Measurements from ENCODE around the gene FGD6. TPM values are rescaled to one million over a fixed set of nuclear protein-coding genes. Genes with fewer than 3 reads are reported as not detected.

Gene FGD6
- total and polyA plus RNA-seq, 2 experiments from 2014 or later: 12.9 to 32.4 TPM

GRCh38 chr12:95118788-95119179, 98.5 kb downstream of the FGD6 start (continued):
- TF ChIP-seq ZNF462 (CRISPR knock-in tag; IDR thresholded peaks at IDR 0.05): no peak
- TF ChIP-seq ZNF331 (CRISPR knock-in tag; IDR thresholded peaks at IDR 0.05; ENCODE audit: low read depth): no peak
- no peak for TF ChIP-seq NANOG (IDR thresholded peaks at IDR 0.05; ENCODE audit: borderline replicate concordance)
- no peak for TF ChIP-seq POLR2AphosphoS5 (IDR thresholded peaks at IDR 0.05; ENCODE audit: low read depth)
- no peak for TF ChIP-seq STAT1 (IDR thresholded peaks at IDR 0.05; ENCODE audit: unreplicated experiment)
- TF ChIP-seq ZNF114 (CRISPR knock-in tag; IDR thresholded peaks at IDR 0.05): no peak
- no peak for TF ChIP-seq ETS1 (IDR thresholded peaks at IDR 0.05)
- no peak for TF ChIP-seq JUNB (IDR thresholded peaks at IDR 0.05; ENCODE audit: unreplicated experiment)

GRCh38 chr12:95118138-95118787, 99.0 kb downstream of the FGD6 start:
- H3K27me3 Mint-ChIP-seq (ENCODE audit: insufficient read depth, low read depth, poor library complexity): peaks cover 3% of the 10 kb centered on the region
- no peaks in the 10 kb centered on the region for H3K36me3 ChIP-seq (ENCODE audit: insufficient read depth)
- H3K4me3 Mint-ChIP-seq: no peak overlapping the region
- H3K4me3 ChIP-seq: no peak overlapping the region
- H3F3A ChIP-seq (replicated peaks; ENCODE audit: low read depth): no peaks in the 10 kb centered on the region
- H3K27ac ChIP-seq (ENCODE audit: low read depth): 0 out of 2 replicates have a peak overlapping the region, but pooled peaks have one; percentile 55
- no peaks in the 10 kb centered on the region for H3K9me3 Mint-ChIP-seq
- H3K27me3 ChIP-seq (ENCODE audit: insufficient read depth): no peaks in the 10 kb centered on the region
- no peak overlapping the region for H2AFZ ChIP-seq
- peaks cover 29% of the 10 kb centered on the region for H3K4me1 ChIP-seq (ENCODE audit: insufficient read depth)
- H3K4me1 Mint-ChIP-seq: peaks cover 32% of the 10 kb centered on the region
- no peaks in the 10 kb centered on the region for H4K20me1 ChIP-seq (replicated peaks; ENCODE audit: insufficient read depth)
- no peak for ATAC-seq
- no peak overlapping the region; the same call in 1 of the 2 replicates for H3K27ac Mint-ChIP-seq
- no peaks in the 10 kb centered on the region for H3K79me2 ChIP-seq (replicated peaks; ENCODE audit: insufficient read depth)
- no peaks in the 10 kb centered on the region for H3K9me2 ChIP-seq (ENCODE audit: insufficient read depth)
- no peak overlapping the region for H3K4me2 ChIP-seq
- peaks cover 15% of the 10 kb centered on the region; the same call in 2 of the 3 replicates for H3K36me3 Mint-ChIP-seq (ENCODE audit: low read depth)
- no peak for TF ChIP-seq STAT1 (IDR thresholded peaks at IDR 0.05; ENCODE audit: unreplicated experiment)
- no peak for TF ChIP-seq ETS1 (IDR thresholded peaks at IDR 0.05)
- DNase-seq (ENCODE audit: low spot score): no peak
